GM12878 (cell line): ENCODE data around the gene KICS2. TPM values are rescaled to one million over a fixed set of nuclear protein-coding genes. Genes with fewer than 3 reads are reported as not detected.

Source experiments
- ATAC-seq: fragments of 200-7000 bp; cut with Tn5 transposase; 3 replicates; pipeline ENCODE4 v1.9.1; 2020; ENCODE audit warnings: mild to moderate bottlenecking, moderate library complexity
- BruUV-seq: library from RNA; stranded (reverse); fragments of 400-500 nt; replicated peaks from 2 replicates; lab custom pipeline; 2021; lab: Mats Ljungman, UMichigan
- CTCF ChIA-PET: fragments of 300-600 bp; sonication (Branson Sonifier 250); formaldehyde crosslinking; extraction: SDS; loops from one replicate; lab custom pipeline; 2021; ENCODE audit warnings: inconsistent platforms; lab: Yijun Ruan, JAX
- POLR2A ChIA-PET: fragments of 350-600 bp; formaldehyde crosslinking; extraction: SDS; loops from one replicate; lab custom pipeline; 2021; ENCODE audit warnings: inconsistent platforms; lab: Charles Lee
- RAD21 ChIA-PET: fragments of 300-600 bp; sonication (Branson Sonifier 250); formaldehyde crosslinking; loops from one replicate; lab custom pipeline; 2023; ENCODE audit warnings: antibody characterized with exemption; ENCODE audit not compliant: unreplicated experiment; lab: Charles Lee
- SMC1A ChIA-PET: fragments of 300-600 bp; sonication (Branson Sonifier 250); formaldehyde crosslinking; loops from one replicate; lab custom pipeline; 2023; ENCODE audit not compliant: unreplicated experiment, uncharacterized antibody; lab: Charles Lee
- DNase-seq: peaks from one replicate; pipeline ENCODE4 v3.0.0-alpha.2; 2011; ENCODE audit warnings: low read depth, low spot score
- FAIRE-seq: peaks from 3 replicates; lab custom pipeline; 2011; peaks lifted over from hg19 to GRCh38; lab: Jason Lieb, UNC
- H2AFZ ChIP-seq: 2 replicates; pipeline ENCODE4 v1.6.0; 2011; ENCODE audit warnings: low read depth, low read length, control low read depth; ENCODE audit not compliant: control insufficient read depth
- H3K27ac ChIP-seq: 2 replicates; pipeline ENCODE4 v1.5.1; 2011; ENCODE audit warnings: control low read depth; ENCODE audit not compliant: control insufficient read depth, insufficient read depth
- H3K27me3 ChIP-seq, 2 experiments: replicated peaks in 1 of 2; 2 replicates each; pipeline versions ENCODE4 v1.6.0 to v1.6.1; 2011; ENCODE audit warnings: low read length in 1 of 2; ENCODE audit not compliant: control insufficient read depth in 2 of 2, insufficient read depth in 2 of 2
- H3K36me3 ChIP-seq, 2 experiments: 2 replicates each; pipeline ENCODE4 v1.5.1; 2011; ENCODE audit warnings: low read length in 1 of 2; ENCODE audit not compliant: control insufficient read depth in 2 of 2, insufficient read depth in 2 of 2
- H3K4me1 ChIP-seq: 2 replicates; pipeline ENCODE4 v1.6.1; 2011; ENCODE audit warnings: mild to moderate bottlenecking, low read length, moderate library complexity, mixed read lengths; ENCODE audit not compliant: control insufficient read depth, insufficient read depth
- H3K4me2 ChIP-seq: 2 replicates; pipeline ENCODE4 v1.6.0; 2011; ENCODE audit warnings: control low read depth; ENCODE audit not compliant: control insufficient read depth, insufficient read depth
- H3K4me3 ChIP-seq: fragments of 200-600 bp; sonication (generic); 2 replicates; pipeline ENCODE4 v1.5.1; 2016
- H3K79me2 ChIP-seq: 2 replicates; pipeline ENCODE4 v1.6.0; 2011; ENCODE audit warnings: low read length; ENCODE audit not compliant: control insufficient read depth, insufficient read depth
- H3K9ac ChIP-seq: 2 replicates; pipeline ENCODE4 v1.8.0; 2011; ENCODE audit warnings: low read length, control low read depth, mixed read lengths; ENCODE audit not compliant: control insufficient read depth, insufficient read depth
- H3K9me3 ChIP-seq: replicated peaks from 3 replicates; pipeline ENCODE4 v1.5.1; 2011; ENCODE audit warnings: mild to moderate bottlenecking, low read length; ENCODE audit not compliant: control insufficient read depth, insufficient read depth
- H4K20me1 ChIP-seq: 2 replicates; pipeline ENCODE4 v1.6.0; 2011; ENCODE audit not compliant: control insufficient read depth, insufficient read depth
- CREM ChIP-seq: IDR thresholded peaks from 2 replicates; pipeline ENCODE4 v1.6.1; 2014; ENCODE audit warnings: antibody characterized with exemption, low read depth
- DPF2 ChIP-seq: fragments of 450-650 bp; IDR thresholded peaks from 2 replicates; pipeline ENCODE4 v1.6.1; 2017; ENCODE audit warnings: mild to moderate bottlenecking
- PAX5 ChIP-seq: IDR thresholded peaks from 2 replicates; pipeline ENCODE4 v1.6.1; 2011; ENCODE audit warnings: low read depth, low read length, borderline replicate concordance
- SIN3A ChIP-seq: IDR thresholded peaks from 2 replicates; pipeline ENCODE4 v1.6.1; 2012; ENCODE audit warnings: low read depth, low read length, improper control_type of control experiment
- SMARCA5 ChIP-seq: fragments of 450-650 bp; IDR thresholded peaks from 2 replicates; pipeline ENCODE4 v1.6.1; 2017; ENCODE audit warnings: mild to moderate bottlenecking
- SP1 ChIP-seq: IDR thresholded peaks from one replicate; pipeline ENCODE4 v1.6.1; 2011; ENCODE audit warnings: low read depth, low read length
- SREBF1 ChIP-seq: IDR thresholded peaks from 2 replicates; pipeline ENCODE4 v1.6.1; 2012; ENCODE audit warnings: mild to moderate bottlenecking, low read length
- TAF1 ChIP-seq: IDR thresholded peaks from 2 replicates; pipeline ENCODE4 v1.6.1; 2011; ENCODE audit warnings: mild to moderate bottlenecking, low read depth, low read length, borderline replicate concordance
- WGBS: methylation state at CpG from one replicate; pipeline ENCODE4 v1.1.6; 2016; ENCODE audit warnings: low lambda C conversion rate; ENCODE audit not compliant: insufficient replicate concordance, insufficient coverage; ENCODE audit errors: missing lambda C conversion rate; 5-methylcytosine and 5-hydroxymethylcytosine counted together
- in situ Hi-C: fragments of 300-500 bp; cut with MboI; formaldehyde crosslinking; loops from 9 replicates; pipeline ENCODE4 v1.14.3; 2018; ENCODE audit warnings: mixed read lengths
- intact Hi-C: fragments of 100-400 bp; cut with micrococcal nuclease; formaldehyde crosslinking; loops from one replicate; pipeline ENCODE4 v1.14.2; 2022; ENCODE audit not compliant: unreplicated experiment
- polyA plus RNA-seq, 11 experiments: library from polyadenylated mRNA; depleted of rRNA in 4 of 11; unstranded in 6 of 11; stranded (reverse) in 5 of 11; fragments of >200 nt; fragmentation: Nextera tagmentation in 4 of 11; fragmentation: Illumina TruSeq in 1 of 11; extraction: Ambion mirVana in 4 of 11; extraction: Trizol in 1 of 11; gene quantifications; 1 replicate in 1 of 11; 2 replicates in 10 of 11; pipeline versions ENCODE4 v1.2.1 to v1.2.3, GENCODE V29; 2011 to 2016; ENCODE audit warnings: inconsistent platforms in 2 of 11, missing spikeins in 2 of 11, low read depth in 1 of 11
- total RNA-seq, 4 experiments: library from RNA; depleted of rRNA in 3 of 4; stranded (reverse); fragments of >200 nt in 3 of 4; fragmentation: Illumina TruSeq in 1 of 4; extraction: Trizol in 1 of 4; gene quantifications; 2 replicates each; pipeline versions ENCODE4 v1.2.1 to v1.2.3, GENCODE V29; 2013 to 2021
- TF ChIP-seq, protein P1 (sequence below): fragments of 450-650 bp; formaldehyde crosslinking; IDR thresholded peaks from 2 replicates; pipeline ENCODE4 v1.5.0; 2022; ENCODE audit warnings: mild to moderate bottlenecking, missing genetic modification characterization
- TF ChIP-seq, protein P2 (sequence below): fragments of 450-650 bp; IDR thresholded peaks from 2 replicates; pipeline ENCODE4 v1.6.1; 2018; ENCODE audit warnings: mild to moderate bottlenecking, low read depth, moderate library complexity; ENCODE audit not compliant: partially characterized antibody
- TF ChIP-seq, protein P3 (sequence below): fragments of 450-650 bp; IDR thresholded peaks from 2 replicates; pipeline ENCODE4 v1.6.1; 2017; ENCODE audit warnings: borderline replicate concordance
- TF ChIP-seq, protein P4 (sequence below): fragments of 450-650 bp; formaldehyde crosslinking; IDR thresholded peaks from 2 replicates; pipeline ENCODE4 v1.4.0; 2022; ENCODE audit warnings: mild to moderate bottlenecking, moderate library complexity
- TF ChIP-seq, protein P5 (sequence below): fragments of 150-350 bp; IDR thresholded peaks from 2 replicates; pipeline ENCODE4 v1.6.1; 2014; ENCODE audit warnings: mild to moderate bottlenecking, low read depth, low read length

KICS2 gene
- total and polyA plus RNA-seq, 10 of the 15 experiments (the other 5 are each of a cell fraction or from before 2014, with no cell fraction given) = 3.9 to 13.1 (median 9.5) TPM

DNA sequence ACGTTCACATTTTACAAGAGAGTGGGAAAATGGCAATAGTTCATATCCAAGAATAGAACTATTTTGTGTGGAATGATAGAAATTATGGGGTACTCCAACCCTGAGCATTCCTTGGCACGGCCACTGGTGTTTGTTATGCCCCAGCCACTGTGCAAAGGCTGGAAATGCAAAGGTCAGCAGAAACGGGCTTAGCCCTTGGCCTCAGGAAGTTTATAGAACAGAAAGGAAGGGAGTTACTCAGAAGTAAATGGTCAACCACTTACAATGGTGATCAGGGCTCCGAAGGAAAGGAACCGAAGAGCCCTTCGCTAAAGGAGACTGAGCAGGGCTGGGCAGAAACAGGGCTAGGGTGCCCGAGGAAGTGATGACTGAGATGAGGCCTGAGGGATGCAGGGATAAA, 45.1 kb downstream of the KICS2 start:
- Histone ChIP-seq H4K20me1 (no peaks in the 10 kb centered on the region), H3K9me3 (no peaks in the 10 kb centered on the region), H3K4me1 (no peaks in the 10 kb centered on the region), H2AFZ (no peak overlapping the region), H3K79me2 (no peaks in the 10 kb centered on the region), H3K27me3 (no peaks in the 10 kb centered on the region), H3K27ac (no peak overlapping the region), H3K4me2 (no peak overlapping the region), H3K9ac (no peak overlapping the region), H3K36me3 (no peaks in the 10 kb centered on the region), H3K4me3 (no peak overlapping the region)
- no peak for FAIRE-seq
- ATAC-seq = no peak
- ChIA-PET POLR2A (no interaction called here), RAD21 (no interaction called here), CTCF (no interaction called here), SMC1A (no interaction called here)
- intact Hi-C loops (no loop called here), in situ Hi-C loops (no loop called here)
- no peak for DNase-seq
- BruUV-seq = no TSS peak
- WGBS = 49% methylated on average over 7 of the region's 7 CpGs
- TF ChIP-seq, protein P1, sequence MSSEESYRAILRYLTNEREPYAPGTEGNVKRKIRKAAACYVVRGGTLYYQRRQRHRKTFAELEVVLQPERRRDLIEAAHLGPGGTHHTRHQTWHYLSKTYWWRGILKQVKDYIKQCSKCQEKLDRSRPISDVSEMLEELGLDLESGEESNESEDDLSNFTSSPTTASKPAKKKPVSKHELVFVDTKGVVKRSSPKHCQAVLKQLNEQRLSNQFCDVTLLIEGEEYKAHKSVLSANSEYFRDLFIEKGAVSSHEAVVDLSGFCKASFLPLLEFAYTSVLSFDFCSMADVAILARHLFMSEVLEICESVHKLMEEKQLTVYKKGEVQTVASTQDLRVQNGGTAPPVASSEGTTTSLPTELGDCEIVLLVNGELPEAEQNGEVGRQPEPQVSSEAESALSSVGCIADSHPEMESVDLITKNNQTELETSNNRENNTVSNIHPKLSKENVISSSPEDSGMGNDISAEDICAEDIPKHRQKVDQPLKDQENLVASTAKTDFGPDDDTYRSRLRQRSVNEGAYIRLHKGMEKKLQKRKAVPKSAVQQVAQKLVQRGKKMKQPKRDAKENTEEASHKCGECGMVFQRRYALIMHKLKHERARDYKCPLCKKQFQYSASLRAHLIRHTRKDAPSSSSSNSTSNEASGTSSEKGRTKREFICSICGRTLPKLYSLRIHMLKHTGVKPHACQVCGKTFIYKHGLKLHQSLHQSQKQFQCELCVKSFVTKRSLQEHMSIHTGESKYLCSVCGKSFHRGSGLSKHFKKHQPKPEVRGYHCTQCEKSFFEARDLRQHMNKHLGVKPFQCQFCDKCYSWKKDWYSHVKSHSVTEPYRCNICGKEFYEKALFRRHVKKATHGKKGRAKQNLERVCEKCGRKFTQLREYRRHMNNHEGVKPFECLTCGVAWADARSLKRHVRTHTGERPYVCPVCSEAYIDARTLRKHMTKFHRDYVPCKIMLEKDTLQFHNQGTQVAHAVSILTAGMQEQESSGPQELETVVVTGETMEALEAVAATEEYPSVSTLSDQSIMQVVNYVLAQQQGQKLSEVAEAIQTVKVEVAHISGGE (CRISPR knock-in tag) = no peak
- TF ChIP-seq, protein P2, sequence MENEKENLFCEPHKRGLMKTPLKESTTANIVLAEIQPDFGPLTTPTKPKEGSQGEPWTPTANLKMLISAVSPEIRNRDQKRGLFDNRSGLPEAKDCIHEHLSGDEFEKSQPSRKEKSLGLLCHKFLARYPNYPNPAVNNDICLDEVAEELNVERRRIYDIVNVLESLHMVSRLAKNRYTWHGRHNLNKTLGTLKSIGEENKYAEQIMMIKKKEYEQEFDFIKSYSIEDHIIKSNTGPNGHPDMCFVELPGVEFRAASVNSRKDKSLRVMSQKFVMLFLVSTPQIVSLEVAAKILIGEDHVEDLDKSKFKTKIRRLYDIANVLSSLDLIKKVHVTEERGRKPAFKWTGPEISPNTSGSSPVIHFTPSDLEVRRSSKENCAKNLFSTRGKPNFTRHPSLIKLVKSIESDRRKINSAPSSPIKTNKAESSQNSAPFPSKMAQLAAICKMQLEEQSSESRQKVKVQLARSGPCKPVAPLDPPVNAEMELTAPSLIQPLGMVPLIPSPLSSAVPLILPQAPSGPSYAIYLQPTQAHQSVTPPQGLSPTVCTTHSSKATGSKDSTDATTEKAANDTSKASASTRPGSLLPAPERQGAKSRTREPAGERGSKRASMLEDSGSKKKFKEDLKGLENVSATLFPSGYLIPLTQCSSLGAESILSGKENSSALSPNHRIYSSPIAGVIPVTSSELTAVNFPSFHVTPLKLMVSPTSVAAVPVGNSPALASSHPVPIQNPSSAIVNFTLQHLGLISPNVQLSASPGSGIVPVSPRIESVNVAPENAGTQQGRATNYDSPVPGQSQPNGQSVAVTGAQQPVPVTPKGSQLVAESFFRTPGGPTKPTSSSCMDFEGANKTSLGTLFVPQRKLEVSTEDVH = no peak
- TF ChIP-seq PAX5 = no peak
- TF ChIP-seq SMARCA5 = no peak
- TF ChIP-seq, protein P3, sequence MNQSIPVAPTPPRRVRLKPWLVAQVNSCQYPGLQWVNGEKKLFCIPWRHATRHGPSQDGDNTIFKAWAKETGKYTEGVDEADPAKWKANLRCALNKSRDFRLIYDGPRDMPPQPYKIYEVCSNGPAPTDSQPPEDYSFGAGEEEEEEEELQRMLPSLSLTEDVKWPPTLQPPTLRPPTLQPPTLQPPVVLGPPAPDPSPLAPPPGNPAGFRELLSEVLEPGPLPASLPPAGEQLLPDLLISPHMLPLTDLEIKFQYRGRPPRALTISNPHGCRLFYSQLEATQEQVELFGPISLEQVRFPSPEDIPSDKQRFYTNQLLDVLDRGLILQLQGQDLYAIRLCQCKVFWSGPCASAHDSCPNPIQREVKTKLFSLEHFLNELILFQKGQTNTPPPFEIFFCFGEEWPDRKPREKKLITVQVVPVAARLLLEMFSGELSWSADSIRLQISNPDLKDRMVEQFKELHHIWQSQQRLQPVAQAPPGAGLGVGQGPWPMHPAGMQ = no peak
- TF ChIP-seq SREBF1 = no peak
- TF ChIP-seq SIN3A = no peak
- TF ChIP-seq SP1 = no peak
- no peak for TF ChIP-seq TAF1
- TF ChIP-seq CREM = no peak
- TF ChIP-seq, protein P4, sequence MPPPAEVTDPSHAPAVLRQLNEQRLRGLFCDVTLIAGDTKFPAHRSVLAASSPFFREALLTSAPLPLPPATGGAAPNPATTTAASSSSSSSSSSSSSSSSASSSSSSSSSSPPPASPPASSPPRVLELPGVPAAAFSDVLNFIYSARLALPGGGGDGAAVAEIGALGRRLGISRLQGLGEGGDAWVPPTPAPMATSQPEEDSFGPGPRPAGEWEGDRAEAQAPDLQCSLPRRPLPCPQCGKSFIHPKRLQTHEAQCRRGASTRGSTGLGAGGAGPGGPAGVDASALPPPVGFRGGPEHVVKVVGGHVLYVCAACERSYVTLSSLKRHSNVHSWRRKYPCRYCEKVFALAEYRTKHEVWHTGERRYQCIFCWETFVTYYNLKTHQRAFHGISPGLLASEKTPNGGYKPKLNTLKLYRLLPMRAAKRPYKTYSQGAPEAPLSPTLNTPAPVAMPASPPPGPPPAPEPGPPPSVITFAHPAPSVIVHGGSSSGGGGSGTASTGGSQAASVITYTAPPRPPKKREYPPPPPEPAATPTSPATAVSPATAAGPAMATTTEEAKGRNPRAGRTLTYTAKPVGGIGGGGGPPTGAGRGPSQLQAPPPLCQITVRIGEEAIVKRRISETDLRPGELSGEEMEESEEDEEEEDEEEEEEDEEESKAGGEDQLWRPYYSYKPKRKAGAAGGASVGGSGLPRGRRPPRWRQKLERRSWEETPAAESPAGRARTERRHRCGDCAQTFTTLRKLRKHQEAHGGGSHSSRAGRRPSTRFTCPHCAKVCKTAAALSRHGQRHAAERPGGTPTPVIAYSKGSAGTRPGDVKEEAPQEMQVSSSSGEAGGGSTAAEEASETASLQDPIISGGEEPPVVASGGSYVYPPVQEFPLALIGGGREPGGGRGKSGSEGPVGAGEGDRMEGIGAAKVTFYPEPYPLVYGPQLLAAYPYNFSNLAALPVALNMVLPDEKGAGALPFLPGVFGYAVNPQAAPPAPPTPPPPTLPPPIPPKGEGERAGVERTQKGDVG (CRISPR knock-in tag) = no peak
- TF ChIP-seq DPF2 = no peak
- TF ChIP-seq, protein P5, sequence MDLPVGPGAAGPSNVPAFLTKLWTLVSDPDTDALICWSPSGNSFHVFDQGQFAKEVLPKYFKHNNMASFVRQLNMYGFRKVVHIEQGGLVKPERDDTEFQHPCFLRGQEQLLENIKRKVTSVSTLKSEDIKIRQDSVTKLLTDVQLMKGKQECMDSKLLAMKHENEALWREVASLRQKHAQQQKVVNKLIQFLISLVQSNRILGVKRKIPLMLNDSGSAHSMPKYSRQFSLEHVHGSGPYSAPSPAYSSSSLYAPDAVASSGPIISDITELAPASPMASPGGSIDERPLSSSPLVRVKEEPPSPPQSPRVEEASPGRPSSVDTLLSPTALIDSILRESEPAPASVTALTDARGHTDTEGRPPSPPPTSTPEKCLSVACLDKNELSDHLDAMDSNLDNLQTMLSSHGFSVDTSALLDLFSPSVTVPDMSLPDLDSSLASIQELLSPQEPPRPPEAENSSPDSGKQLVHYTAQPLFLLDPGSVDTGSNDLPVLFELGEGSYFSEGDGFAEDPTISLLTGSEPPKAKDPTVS = no peak
